Putamen (tissue), 1 donor: ENCODE measurements around the gene METTL6.
A peak's percentile ranks its signal among the peaks of the same experiment; 100 is the strongest.
"Not testable (repeated sequence)": the region's sequence is repeated elsewhere in the genome, so short reads cannot be mapped to it uniquely, and the experiment has no call there.

Source experiments
- DNase-seq: peaks from one replicate; pipeline ENCODE4 v3.0.0-alpha.2; 2016; ENCODE audit warnings: low spot score

Gene METTL6

DNA sequence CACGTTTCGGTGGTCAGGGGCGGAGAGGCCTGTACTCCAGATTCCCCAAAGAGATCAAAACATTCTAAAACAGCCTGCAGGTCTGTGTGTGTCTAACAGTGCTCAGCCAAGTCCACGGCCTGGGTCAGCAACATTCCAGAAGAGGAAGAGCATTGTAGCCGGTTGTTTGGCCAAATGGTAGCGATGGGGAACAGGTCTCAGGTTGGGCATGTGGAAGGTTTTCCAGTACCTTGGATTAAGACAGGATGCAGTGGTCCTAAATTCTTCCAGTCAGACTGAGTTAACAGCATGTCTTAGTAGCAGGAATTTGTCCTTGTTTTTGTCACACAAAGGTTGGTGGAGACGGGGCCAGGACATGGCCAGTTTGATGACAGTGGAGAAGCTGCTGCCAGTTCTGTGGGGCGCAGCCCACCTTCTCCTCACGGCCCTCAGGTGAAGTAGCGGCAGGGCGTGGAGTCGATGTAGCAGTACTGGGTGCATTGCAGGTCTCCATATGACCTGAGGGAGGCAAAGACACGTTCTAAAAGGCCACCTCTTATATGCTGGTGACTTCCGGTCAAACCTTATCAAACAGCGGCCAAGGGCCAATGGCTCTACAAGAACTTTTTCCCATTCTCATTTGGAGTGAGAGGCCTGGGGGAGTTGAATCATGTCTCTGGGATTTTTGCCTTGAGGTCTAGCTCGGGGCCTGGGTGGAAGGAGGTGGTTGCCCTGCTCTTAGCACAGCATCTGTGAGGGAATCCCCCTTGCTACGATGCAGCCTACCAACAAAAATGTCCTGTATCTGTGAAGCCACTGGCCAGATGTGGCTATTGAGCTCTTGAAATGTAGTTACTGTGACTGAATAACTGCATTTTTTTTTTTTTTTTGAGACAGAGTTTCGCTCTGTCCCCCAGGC lies 24.1 kb upstream of the METTL6 start:
- no peak for DNase-seq

DNA sequence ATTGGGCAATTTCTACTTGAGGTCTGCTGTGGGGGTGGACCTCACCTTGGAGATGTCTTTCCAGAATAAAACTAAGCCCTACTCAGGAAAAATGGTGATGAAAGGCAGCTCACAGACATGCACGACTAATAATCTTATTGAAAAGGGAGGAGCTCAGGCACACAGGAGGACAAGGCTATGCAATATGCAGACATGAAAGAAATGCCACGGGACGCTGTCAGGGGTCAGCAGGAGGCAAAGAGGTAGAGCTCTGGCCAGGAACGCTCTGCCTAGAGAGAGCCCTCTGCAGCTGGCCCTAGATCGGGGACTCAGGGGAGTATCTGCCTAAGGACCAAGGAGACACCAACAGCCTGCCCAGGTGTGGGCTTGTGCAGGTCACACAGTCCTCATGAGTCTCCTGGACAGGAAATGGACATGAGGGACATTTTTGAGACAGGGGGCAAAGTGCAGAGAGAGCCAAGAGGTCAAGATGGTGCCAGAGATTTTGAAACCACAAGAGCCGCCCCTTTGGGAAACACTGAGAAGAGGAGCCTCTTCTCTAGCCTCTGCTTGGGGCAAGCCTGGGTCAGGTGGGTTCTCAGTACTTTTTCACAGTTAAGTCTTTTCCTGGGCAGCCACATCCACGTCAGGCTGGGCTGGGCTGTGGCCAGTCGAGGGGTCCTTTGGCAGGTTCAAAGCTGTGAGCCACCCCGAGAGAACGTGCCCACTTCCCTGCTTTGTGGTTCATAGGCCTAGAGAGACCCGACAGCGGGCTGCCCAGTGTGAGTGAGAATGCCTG lies 23.3 kb upstream of the METTL6 start:
- no peak for DNase-seq

DNA sequence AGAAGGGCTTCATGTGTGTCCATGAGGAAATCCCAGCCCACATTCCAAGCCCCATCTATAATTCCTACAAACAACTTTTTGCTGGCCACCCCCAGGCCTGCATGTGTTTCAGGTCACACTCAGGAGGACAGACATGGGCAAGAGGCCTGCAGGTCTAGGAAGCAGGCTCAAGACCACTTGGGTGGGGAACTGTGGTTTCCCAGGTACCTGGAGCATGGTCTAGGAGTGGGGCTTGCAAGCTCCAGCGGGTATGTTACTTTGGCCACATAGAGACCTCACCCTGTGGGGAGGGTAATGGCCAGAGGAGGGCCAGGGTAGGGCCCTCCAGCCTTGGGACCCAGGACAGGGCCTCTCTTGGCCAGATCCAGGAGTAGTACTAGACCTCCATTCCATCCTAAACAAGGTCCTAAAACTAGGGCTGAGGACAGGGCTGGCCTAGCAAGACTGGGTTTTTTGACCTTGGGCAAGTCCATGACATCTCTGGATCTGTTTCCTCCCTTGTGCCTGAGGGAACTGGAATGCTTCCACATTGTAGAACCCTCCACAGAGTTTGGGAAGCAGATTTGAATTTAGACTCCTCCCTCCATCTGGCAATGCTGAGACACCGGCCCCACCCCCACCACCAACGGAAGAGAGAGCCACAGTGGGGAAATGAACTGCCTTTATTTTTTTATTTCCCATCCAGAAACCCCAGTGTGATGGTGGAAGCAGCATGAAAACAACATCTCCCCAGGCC lies 22.3 kb upstream of the METTL6 start:
- no peak for DNase-seq

DNA sequence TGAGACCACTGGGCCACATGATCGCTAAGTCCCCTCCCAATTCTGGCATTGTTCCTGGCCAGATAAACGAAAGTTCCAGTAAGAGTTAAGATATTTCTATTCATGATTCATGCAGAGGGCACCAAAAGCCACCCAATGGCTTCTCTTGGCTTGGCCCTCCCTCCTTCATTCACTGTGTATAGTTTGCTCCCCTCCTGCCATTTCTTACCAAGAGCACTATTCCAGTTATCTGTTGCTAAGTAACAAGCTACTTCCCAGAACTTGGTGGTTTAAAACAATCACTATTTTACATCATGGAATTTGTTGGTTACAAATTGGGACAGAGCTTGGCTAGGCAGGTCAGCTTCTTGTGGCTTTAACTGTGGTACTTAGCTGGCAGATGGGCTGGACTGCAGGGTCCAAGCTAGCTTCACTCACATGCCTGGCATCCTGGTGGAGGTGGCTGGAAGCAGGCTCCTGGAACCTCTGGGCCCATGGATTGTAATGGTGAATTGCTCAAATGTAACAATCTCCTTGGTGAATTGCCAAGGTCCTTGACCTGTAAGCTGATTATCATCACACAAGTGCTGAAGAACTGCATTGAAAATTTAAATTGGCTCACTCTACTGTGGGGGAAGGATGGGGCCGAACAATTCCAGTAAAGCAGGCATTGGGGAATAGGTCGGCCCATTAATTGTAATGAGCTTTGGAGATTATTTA lies 16.6 kb upstream of the METTL6 start:
- no peak for DNase-seq

DNA sequence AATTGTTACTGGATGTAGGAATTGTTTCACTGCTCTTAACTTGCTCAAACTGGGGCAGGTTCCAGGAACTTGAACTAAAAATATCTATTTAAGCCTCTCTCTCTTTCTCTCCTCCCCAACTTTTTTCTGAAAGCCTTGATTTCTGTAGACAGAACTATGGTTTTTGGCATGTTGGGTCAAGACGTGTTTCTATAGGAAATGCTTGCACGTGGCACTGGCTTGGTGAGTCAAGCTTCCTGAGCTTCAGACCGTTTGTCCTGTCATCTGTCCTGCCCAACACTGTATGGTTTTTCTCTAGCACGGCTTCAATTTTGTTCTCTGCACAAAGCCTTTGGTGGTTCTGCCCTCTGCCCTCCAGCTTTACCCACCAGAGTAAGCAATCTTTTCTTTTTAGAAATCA lies 13.5 kb upstream of the METTL6 start:
- DNase-seq: peak; percentile 50

DNA sequence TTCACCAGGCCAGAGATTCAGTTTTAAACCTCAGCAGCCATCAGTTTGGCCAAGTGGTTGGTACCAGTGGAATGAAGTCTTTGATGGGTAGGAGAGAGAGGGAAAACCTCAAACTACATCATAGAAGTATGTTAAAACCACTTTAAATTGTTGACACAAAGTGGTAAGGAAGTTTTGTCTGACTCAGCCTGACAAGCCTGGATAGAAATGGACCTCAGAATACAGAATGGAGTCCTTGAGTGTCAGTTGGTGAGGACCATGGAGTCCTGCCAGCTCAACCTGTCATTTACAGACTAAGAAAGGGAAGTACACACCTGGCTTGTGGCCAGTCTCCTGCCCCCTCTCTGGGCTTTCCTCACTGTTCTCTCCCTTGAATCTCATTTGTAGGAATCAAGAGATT lies 12.1 kb upstream of the METTL6 start:
- no peak for DNase-seq

DNA sequence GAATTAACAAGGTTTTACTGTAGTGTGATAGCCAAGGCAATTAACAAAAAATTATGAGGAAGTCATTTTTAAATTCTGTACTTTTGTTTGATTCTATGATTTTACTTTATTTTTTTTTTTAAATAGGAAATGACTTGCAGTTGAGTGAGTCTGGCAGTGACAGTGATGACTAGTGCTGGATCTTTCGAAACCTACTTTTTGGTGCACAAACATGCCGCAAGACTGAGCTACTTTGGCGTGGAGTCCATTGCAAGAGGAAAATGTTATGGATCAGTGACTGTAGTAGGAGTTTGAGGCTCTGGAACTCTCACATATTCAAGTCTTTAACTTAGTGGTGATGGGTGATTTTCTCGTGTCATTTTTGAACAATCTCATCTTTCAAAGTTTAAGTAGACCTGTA lies 11.6 kb upstream of the METTL6 start:
- no peak for DNase-seq

DNA sequence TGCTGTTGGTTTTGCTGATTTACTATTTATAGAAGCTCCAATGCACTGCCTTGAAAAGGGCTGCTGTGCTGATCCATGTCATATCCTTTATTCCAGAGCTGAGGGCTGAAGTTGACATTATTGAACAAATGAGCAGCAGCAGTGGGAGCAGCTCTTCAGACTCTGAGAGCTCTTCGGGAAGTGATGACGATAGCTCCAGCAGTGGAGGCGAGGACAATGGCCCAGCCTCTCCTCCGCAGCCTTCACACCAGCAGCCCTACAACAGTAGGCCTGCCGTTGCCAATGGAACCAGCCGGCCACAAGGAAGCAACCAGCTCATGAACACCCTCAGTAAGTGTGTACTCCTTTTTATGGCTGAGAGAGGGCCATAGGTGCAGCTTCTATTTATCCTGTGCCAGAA lies 8.9 kb upstream of the METTL6 start:
- peak; percentile 70 for DNase-seq

DNA sequence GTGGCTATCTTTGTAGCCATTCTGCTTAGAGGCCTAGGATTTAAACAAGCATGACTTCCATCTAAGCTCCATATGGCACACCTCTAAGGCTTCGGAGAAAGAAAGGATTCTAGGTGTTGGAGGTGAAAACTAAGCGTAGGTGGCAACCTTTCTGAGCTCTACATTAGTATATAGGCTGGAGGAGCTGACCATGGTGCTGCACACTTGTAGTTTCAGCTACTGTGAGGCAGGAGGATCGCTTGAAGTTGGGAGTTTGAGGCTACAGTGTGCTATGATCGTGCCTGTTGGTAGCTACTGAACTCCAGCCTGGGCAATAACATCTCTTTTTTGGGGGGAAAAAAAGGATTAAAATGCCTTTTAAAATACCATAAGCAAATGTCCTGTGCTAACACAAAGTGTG lies 7.4 kb upstream of the METTL6 start:
- no peak for DNase-seq

DNA sequence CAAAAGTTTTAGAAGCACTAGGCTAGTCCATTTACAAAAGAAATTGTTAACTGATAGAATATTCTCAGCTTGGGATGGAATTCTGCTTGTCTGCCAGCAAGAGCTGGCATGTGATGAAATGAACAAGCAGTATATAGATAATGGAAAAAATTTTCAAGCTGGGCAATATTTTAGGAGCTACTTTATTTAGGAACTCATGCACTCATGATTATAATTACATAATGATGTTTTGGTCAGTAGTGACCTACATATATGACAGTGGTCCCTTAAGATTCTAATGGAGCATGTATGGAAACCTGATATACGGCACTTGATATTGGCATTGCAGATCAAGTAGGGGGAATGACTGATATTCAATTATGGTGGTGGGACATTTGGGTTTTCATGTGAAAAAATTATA lies 6.2 kb upstream of the METTL6 start:
- no peak for DNase-seq

DNA sequence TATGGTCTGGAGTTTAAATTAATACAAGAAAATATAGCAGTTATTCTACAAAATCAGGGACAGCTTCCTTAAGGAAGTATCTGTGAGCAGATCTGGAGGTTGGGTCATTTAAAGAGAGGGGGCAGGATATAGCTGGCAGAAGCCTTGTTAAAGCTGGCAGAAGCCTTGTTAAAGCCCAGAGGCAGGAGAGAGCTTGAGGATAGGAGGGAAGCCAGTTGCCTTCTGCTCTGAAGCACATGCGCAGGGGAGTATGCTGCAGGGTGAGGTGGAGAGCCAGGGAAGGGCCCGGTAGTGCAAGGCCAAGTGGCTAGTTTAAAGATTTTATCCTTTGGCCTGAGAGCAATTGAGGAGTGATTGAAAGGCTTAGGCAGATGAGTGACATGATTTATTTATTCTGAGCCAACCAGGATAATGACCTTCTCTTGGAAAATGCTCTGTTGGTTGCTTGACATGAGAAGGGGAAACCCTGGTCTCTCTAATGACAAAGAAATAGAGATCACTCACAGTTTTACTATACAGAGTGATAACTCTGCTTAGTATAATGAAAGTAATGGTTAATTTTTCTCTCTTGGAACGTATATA lies 4.0 kb upstream of the METTL6 start:
- no peak for DNase-seq

DNA sequence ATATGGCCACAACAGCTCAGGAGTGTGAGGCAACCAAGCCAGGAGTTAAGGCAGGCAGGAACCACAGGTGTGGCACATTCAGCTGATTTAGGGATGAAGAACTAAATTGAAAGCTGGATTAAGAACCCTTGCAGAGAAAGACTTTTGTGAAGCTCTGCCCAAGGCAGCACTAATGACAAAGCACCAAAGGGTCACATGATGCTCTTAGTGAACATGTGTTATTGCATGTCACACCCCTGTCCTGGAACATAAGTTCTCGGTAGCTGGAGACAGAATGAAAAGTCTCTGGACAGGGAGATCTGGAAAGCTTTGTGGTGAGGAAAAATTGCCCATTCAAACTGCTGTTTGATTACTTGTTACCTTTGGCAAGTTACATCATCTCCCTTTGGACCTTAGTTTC lies 3.3 kb upstream of the METTL6 start:
- no peak for DNase-seq

DNA sequence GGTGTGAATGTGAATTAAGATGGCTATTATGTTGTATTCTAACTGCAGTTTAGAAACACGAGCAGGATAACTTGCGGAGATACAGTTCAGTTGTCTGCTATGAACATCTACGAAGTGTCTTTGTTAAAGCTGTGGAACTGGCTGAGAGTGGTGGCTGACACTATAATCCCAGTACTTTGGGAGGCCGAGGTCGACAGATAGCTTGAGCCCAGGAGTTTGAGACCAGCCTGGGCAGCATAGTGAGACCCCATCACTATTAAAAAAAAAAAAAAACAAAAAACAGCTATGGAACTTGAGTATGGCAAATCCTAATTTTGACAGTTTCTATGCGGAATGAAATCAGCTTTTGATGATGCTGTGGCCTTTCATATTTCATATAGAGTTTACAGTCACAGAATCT lies 1.7 kb upstream of the METTL6 start:
- no peak for DNase-seq

DNA sequence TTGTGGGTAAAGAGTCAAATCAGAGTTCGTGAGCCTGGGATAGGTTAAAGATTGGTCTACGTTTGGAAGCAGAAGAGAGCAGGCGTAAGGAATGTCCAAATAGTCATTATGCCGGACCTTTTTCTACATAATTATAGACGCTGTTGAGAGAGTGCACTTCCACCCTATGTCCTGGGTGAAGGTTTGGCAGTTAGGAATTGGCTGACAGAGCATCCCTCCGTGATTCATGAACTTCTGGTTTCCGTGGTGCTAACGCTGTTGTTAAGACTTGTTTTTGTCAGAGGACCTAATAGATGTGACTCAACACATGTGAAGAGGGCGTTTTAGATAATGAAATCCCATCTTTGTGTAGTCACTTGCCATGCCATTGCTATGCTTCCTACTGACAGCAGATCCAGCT lies 1.2 kb upstream of the METTL6 start:
- DNase-seq: no peak

DNA sequence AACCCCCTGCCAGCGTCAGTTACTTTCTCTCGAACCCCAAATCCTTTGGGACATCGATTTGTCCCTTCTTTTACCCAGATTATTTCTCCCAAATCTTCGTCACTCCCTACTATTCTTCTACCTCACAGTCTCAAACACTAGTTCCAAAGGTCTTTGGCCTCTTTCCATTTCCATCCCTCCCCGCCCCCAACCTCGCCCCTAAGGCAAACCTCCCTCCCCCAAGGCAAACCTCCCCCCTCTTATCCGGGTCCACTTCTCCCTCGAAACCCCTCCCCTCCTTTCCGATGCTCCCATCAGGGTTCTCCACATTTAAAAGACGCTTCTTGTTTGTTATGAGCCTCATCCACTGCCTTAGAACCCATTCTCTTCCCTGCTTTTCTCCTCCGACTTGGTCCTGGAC lies 637 bp upstream of the METTL6 start:
- DNase-seq: no peak

DNA sequence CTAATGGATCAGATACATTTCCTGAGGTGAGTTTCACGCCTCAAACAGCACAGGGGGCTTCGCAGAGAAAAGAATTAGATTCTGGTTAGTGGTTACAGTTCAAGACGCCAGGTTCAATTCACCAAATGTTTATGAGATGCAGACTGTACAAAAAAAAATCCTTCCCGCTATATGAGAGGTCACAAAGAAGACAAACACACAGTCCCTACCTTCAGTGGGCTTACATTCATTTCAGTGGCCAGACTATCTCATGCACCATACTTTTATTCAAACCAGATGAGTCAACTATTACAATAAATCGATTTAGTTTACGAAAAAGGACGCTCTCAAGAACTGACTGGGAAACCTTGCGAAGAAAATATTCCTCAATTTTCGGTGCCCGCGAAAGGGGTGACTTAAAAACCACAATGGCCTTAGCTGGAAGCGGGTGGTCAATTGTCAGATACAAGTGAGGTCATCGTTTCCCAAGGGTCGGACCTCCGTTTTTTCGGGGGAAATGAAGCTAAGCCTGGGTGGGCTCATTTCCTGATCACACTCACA lies 695 bp downstream of the METTL6 start:
- DNase-seq: no peak

DNA sequence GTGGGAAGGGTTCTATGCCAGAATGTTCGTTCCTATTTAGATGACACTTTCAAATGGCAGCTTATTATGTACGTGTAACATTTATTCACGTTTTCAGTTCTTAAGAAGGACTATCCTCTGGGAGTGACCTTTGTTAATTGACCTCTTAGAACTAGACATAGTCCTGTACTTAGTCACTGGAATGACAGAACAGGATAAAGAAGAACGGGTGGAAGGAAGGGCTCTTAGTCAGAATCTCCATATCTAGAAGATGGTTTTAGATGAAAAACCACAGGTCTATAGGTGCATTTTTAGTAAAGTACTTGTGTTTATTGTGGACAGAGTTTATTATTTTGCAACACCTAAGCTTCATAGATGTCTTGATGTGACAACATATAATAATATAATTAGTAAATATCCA lies 6.5 kb downstream of the METTL6 start:
- DNase-seq: no peak

DNA sequence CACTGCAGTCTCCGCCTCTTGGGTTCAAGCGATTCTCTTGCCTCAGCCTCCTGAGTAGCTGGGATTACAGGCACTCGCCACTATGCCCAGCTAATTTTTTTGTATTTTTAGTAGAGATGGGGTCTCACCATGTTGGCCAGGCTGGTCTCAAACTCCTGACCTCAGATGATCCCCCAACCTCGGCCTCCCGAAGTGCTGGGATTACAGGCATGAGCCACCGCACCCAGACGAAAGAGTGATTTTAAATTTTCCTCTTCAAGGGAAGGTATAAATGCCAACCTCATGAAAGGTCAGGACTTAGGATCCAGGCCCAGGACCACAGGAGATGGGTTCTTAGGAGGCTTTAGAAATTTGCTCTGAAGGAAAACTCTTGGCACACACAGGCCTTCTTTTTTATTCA lies 16.4 kb downstream of the METTL6 start:
- not testable (repeated sequence) for DNase-seq

DNA sequence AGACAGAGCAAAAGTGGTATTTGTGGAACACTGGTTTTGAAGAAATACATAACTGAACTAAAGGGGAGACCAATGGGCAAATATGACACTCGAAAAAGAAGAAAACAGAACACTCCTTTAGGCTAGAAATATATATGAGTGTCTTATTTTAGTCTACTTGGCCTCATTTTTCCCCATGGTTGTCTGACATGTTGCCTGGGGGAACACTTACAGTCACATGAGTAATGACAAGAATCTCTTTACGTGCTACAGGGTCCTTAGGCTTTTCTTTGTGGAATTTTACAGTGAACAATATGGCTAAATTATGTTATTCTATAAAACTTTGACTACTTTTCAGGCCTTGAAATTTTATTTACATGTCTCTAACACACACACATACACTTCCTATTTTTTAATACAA lies 17.6 kb downstream of the METTL6 start:
- no peak for DNase-seq

DNA sequence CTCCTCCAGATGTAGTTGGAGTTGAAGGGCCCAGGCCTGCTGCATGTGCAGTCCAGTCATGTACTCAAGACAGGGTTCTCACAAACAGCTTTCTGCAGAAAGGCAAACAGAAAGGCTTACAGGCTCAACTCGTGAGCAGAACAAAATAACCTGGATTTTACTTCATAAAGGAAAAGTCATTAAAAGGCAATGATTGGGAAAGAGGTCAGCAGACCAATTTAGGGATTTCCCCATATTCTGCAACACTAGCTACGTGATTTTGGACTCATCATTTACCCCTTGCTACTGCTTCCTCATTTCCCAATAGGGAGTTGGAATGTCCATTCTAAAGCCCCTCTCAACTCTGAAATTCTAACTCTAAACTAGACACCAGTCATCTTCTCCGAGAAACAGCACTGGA lies 18.1 kb downstream of the METTL6 start:
- DNase-seq: no peak

DNA sequence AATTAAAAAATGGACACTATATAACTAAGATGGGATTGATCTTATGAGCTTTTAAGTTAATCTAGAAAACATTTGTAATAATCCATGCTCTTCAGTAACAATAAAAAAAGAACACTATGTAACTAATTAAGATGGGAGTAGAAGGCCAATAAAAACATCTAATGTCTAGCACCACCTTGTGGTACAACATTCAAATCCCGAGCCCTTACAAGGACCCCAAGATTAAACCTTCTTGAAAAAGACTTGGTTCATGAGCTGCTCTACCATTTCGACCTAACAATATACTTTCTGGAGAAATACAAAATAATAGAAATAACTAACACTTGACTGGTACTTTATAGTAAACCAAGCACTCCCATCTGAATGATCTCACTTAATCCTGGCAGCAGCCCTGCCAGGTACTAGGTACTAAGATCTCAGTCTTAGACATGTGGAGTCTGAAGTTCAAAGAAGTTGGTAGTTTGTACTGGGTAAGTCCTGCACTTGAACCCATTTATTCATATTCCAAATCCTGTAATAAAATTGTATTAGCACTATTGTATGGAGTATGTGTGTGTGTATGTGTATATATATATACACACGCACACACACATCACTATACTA lies 21.8 kb downstream of the METTL6 start:
- no peak for DNase-seq
